B cell (primary cell): ENCODE data around the gene HDHD3.

Experiments
- CTCF ChIP-seq: fragments of 200-600 bp; IDR thresholded peaks from one replicate; pipeline ENCODE4 v1.8.0; 2022; ENCODE audit warnings: antibody characterized with exemption, mild to moderate bottlenecking
- EZH2 ChIP-seq: IDR thresholded peaks from 2 replicates; pipeline ENCODE4 v1.6.1; 2012; ENCODE audit warnings: borderline replicate concordance, low read depth, mild to moderate bottlenecking, moderate library complexity, low read length; ENCODE audit not compliant: insufficient read depth, poor library complexity, severe bottlenecking

DNA sequence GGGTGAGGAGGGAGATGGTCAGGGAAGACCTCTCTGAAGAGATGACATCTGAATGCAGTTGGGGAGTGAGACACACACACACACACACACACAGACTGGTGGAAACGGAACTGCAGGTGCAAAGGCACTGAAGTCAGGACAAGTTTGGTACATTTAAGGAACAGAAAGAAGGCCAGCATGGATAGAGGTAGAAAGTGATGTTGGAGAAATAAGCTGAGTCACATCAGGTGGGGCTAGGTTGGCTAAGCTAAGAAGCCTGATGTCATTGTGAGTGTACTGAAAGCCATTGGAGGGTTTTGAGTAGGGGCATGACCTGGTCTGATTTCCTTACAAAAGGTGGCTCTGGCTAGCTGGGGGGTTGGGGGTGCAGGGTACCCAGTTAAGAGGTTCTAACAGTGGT, 24.4 kb downstream of the HDHD3 start:
- TF ChIP-seq CTCF (no peak), EZH2 (no peak)
